Fibroblast of lung (primary cell): ENCODE measurements around the gene GABPB1.

Experiments used
- EZH2 ChIP-seq: IDR thresholded peaks from 2 replicates; pipeline ENCODE4 v1.5.1; 2012; ENCODE audit warnings: low read length, control low read depth, mild to moderate bottlenecking; ENCODE audit errors: missing control alignments
- TF ChIP-seq, protein P1 (sequence below), 2 donors: IDR thresholded peaks in 1 of 2; conservative IDR thresholded peaks in 1 of 2; 1 replicate in 1 of 2; 2 replicates in 1 of 2; pipeline ENCODE4 v1.5.1; 2011 to 2012; ENCODE audit warnings: low read length in 2 of 2, control low read depth in 1 of 2, inconsistent platforms in 1 of 2, low read depth in 1 of 2, mild to moderate bottlenecking in 1 of 2

DNA sequence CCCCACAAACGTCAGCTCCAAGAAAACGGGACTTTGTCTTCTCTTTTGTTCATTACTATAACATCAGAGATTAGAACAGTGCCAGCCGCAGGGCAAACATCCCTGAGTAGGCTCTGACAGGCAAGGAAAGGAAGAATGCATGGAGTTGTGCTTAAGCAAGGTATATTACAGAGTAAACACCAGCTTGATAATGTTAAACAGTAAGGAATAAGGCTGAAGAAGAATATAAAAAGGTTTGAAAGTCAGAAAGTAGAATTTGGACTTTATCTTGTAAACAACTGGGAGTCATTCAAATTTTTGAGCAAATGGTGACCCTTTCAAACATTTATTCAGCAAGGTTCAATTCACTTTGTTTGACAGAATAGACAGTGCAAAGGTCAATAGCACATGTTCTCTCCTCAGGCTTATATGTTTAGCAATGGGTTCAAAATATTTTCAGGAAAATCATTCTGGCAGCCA, 11.0 kb downstream of the GABPB1 start:
- TF ChIP-seq, protein P1, sequence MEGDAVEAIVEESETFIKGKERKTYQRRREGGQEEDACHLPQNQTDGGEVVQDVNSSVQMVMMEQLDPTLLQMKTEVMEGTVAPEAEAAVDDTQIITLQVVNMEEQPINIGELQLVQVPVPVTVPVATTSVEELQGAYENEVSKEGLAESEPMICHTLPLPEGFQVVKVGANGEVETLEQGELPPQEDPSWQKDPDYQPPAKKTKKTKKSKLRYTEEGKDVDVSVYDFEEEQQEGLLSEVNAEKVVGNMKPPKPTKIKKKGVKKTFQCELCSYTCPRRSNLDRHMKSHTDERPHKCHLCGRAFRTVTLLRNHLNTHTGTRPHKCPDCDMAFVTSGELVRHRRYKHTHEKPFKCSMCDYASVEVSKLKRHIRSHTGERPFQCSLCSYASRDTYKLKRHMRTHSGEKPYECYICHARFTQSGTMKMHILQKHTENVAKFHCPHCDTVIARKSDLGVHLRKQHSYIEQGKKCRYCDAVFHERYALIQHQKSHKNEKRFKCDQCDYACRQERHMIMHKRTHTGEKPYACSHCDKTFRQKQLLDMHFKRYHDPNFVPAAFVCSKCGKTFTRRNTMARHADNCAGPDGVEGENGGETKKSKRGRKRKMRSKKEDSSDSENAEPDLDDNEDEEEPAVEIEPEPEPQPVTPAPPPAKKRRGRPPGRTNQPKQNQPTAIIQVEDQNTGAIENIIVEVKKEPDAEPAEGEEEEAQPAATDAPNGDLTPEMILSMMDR (conservative IDR thresholded peaks at IDR 0.05 in 1 of 2, IDR thresholded peaks at IDR 0.05 in 1 of 2; ENCODE audit: low read depth in 1 of 2, low read length in 2 of 2): no peak
- no peak for TF ChIP-seq EZH2
